ENCODE data around the gene PCSK5. TPM values are rescaled to one million over a fixed set of nuclear protein-coding genes. Genes with fewer than 3 reads are reported as not detected.

PCSK5 gene
- total RNA-seq, 1 experiment from 2014 or later: 7.5 TPM

DNA sequence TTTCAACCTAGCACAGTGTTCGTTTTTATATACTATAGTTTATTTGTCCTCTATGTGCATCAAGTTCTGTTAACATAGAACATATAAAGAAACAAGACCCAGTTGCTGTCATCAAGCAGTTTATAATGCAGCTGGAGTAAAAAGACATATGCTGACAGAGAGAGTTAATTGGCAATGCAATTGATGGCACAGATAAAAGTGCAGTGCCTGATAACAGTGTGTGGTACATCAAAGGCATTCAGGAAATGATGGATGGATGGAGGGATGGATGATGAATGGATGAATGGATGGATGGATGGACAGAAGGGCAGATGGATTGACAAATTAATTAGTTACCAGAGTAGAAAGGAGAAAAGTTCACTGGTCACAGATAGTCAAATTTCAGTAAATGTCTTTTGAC, 264.9 kb downstream of the PCSK5 start:
- H3K36me3 Mint-ChIP-seq (ENCODE audit: insufficient read depth in 1 of 3, low read depth in 3 of 3): peaks cover 0 to 7% (median 0%) of the 10 kb centered on the region in 3 experiments; a peak in 3 of 7 replicates
- Histone ChIP-seq H2BK20ac (ENCODE audit: low read depth, low read length, poor library complexity, severe bottlenecking) (no peak overlapping the region), H2AFZ (ENCODE audit: low read length) (no peak overlapping the region), H3K4ac (ENCODE audit: low read depth, low read length) (no peak overlapping the region), H3K14ac (ENCODE audit: insufficient read depth, low read length) (no peak overlapping the region), H3K27me3 (ENCODE audit: insufficient read depth, low read length) (no peaks in the 10 kb centered on the region), H2BK15ac (ENCODE audit: low read depth, low read length) (no peak overlapping the region), H3K79me2 (ENCODE audit: insufficient read depth, low read length) (no peaks in the 10 kb centered on the region), H2BK12ac (ENCODE audit: insufficient read length, low read depth, low read length) (no peak overlapping the region), H4K5ac (ENCODE audit: insufficient read length, low read depth, low read length) (no peak overlapping the region), H4K8ac (replicated peaks; ENCODE audit: insufficient read length, low read depth, low read length) (no peak overlapping the region), H3K9ac (ENCODE audit: extremely low read depth, insufficient read length, low read length) (no peak overlapping the region), H2AK5ac (ENCODE audit: insufficient read length, low read length) (no peak overlapping the region), H3K4me1 (ENCODE audit: insufficient read depth, low read length) (no peaks in the 10 kb centered on the region), H4K20me1 (ENCODE audit: control insufficient read depth, insufficient read depth, insufficient read length) (no peaks in the 10 kb centered on the region), H3K23me2 (ENCODE audit: insufficient read length, low read depth, low read length, poor library complexity, severe bottlenecking) (no peaks in the 10 kb centered on the region), H3K18ac (ENCODE audit: insufficient read length, low read depth, low read length) (no peak overlapping the region), H3K56ac (ENCODE audit: insufficient read length, low read depth, low read length) (no peak overlapping the region), H3K23ac (ENCODE audit: insufficient read length, low read depth, low read length) (no peak overlapping the region), H2BK5ac (ENCODE audit: insufficient read length, low read length) (no peak overlapping the region), H3K27ac (ENCODE audit: insufficient read length, low read depth, low read length) (no peak overlapping the region), H3K4me2 (ENCODE audit: insufficient read depth, insufficient read length, low read length) (no peak overlapping the region), H3K79me1 (ENCODE audit: insufficient read depth, low read depth, low read length, poor library complexity, severe bottlenecking) (no peaks in the 10 kb centered on the region), H4K91ac (ENCODE audit: insufficient read length, low read depth, low read length) (no peak overlapping the region), H3K9me3 (ENCODE audit: control insufficient read depth, low read depth, low read length) (no peaks in the 10 kb centered on the region), H3T11ph (ENCODE audit: low read length) (no peak overlapping the region), H2BK120ac (ENCODE audit: low read depth, low read length, poor library complexity, severe bottlenecking) (no peak overlapping the region)
- H3K9me3 Mint-ChIP-seq: no peaks in the 10 kb centered on the region
- no peak overlapping the region for H3K27ac Mint-ChIP-seq
- peaks cover 14 to 19% of the 10 kb centered on the region in 2 experiments for H3K4me1 Mint-ChIP-seq
- H3K27me3 Mint-ChIP-seq (ENCODE audit: low read depth): no peaks in the 10 kb centered on the region
- TF ChIP-seq, protein P1, sequence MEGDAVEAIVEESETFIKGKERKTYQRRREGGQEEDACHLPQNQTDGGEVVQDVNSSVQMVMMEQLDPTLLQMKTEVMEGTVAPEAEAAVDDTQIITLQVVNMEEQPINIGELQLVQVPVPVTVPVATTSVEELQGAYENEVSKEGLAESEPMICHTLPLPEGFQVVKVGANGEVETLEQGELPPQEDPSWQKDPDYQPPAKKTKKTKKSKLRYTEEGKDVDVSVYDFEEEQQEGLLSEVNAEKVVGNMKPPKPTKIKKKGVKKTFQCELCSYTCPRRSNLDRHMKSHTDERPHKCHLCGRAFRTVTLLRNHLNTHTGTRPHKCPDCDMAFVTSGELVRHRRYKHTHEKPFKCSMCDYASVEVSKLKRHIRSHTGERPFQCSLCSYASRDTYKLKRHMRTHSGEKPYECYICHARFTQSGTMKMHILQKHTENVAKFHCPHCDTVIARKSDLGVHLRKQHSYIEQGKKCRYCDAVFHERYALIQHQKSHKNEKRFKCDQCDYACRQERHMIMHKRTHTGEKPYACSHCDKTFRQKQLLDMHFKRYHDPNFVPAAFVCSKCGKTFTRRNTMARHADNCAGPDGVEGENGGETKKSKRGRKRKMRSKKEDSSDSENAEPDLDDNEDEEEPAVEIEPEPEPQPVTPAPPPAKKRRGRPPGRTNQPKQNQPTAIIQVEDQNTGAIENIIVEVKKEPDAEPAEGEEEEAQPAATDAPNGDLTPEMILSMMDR (conservative IDR thresholded peaks at IDR 0.05): no peak
- H3K4me3 Mint-ChIP-seq: no peak overlapping the region
- WGBS (ENCODE audit: extremely low coverage, insufficient read length, low lambda C conversion rate): no CpG with 5 or more reads among the region's 1 CpG
- DNase-seq: no peak

Measured in H9 (cell line).